ENCODE measurements around the gene RFTN1. TPM values are rescaled to one million over a fixed set of nuclear protein-coding genes. Genes with fewer than 3 reads are reported as not detected.

The RFTN1 gene
- total RNA-seq, 1 experiment from 2014 or later = 2.2 TPM

- no peak overlapping the region for H4K8ac ChIP-seq (replicated peaks; ENCODE audit: insufficient read length, low read depth, low read length)
- no peak overlapping the region for H3T11ph ChIP-seq (ENCODE audit: low read length)
- no peak overlapping the region for H2BK120ac ChIP-seq (ENCODE audit: low read depth, low read length, poor library complexity, severe bottlenecking)
- H3K14ac ChIP-seq (ENCODE audit: insufficient read depth, low read length) = no peak overlapping the region
- no peak overlapping the region for H3K4ac ChIP-seq (ENCODE audit: low read depth, low read length)
- H3K79me1 ChIP-seq (ENCODE audit: insufficient read depth, low read depth, low read length, poor library complexity, severe bottlenecking) = no peaks in the 10 kb centered on the region
- H3K4me3 Mint-ChIP-seq = no peak overlapping the region
- no peak overlapping the region for H3K4me2 ChIP-seq (ENCODE audit: insufficient read depth, insufficient read length, low read length)
- no peak overlapping the region for H2BK5ac ChIP-seq (ENCODE audit: insufficient read length, low read length)
- no peaks in the 10 kb centered on the region for H3K9me3 Mint-ChIP-seq
- H4K91ac ChIP-seq (ENCODE audit: insufficient read length, low read depth, low read length) = no peak overlapping the region
- H3K18ac ChIP-seq (ENCODE audit: insufficient read length, low read depth, low read length) = no peak overlapping the region
- H3K4me1 ChIP-seq (ENCODE audit: insufficient read depth, low read length) = peaks cover 15% of the 10 kb centered on the region
- no peak overlapping the region for H4K5ac ChIP-seq (ENCODE audit: insufficient read length, low read depth, low read length)
- H3K36me3 Mint-ChIP-seq (ENCODE audit: insufficient read depth in 1 of 3, low read depth in 3 of 3) = no peaks in the 10 kb centered on the region; a peak in 1 of 7 replicates
- H3K27me3 Mint-ChIP-seq (ENCODE audit: low read depth) = no peaks in the 10 kb centered on the region; the same call in 1 of the 2 replicates
- H2BK15ac ChIP-seq (ENCODE audit: low read depth, low read length) = no peak overlapping the region
- H2BK20ac ChIP-seq (ENCODE audit: low read depth, low read length, poor library complexity, severe bottlenecking) = no peak overlapping the region
- no peak overlapping the region for H2BK12ac ChIP-seq (ENCODE audit: insufficient read length, low read depth, low read length)
- H2AFZ ChIP-seq (ENCODE audit: low read length) = no peak overlapping the region
- no peaks in the 10 kb centered on the region for H3K9me3 ChIP-seq (ENCODE audit: control insufficient read depth, low read depth, low read length)
- no peak overlapping the region for H3K56ac ChIP-seq (ENCODE audit: insufficient read length, low read depth, low read length)
- no peaks in the 10 kb centered on the region for H3K79me2 ChIP-seq (ENCODE audit: insufficient read depth, low read length)
- no peak overlapping the region for H3K9ac ChIP-seq (ENCODE audit: extremely low read depth, insufficient read length, low read length)
- H3K23ac ChIP-seq (ENCODE audit: insufficient read length, low read depth, low read length) = no peak overlapping the region
- peaks cover 27 to 37% of the 10 kb centered on the region in 2 experiments for H3K4me1 Mint-ChIP-seq
- no peaks in the 10 kb centered on the region for H3K27me3 ChIP-seq (ENCODE audit: insufficient read depth, low read length)
- DNase-seq = no peak
- TF ChIP-seq CTCF (conservative IDR thresholded peaks at IDR 0.05) = no peak
- no peak overlapping the region for H3K27ac Mint-ChIP-seq
- H3K23me2 ChIP-seq (ENCODE audit: insufficient read length, low read depth, low read length, poor library complexity, severe bottlenecking) = no peaks in the 10 kb centered on the region
- no peak overlapping the region for H3K27ac ChIP-seq (ENCODE audit: insufficient read length, low read depth, low read length)
- WGBS (ENCODE audit: extremely low coverage, insufficient read length, low lambda C conversion rate) = 100% methylated on average over 2 of the region's 4 CpGs
- no peaks in the 10 kb centered on the region for H4K20me1 ChIP-seq (ENCODE audit: control insufficient read depth, insufficient read depth, insufficient read length)
- no peak overlapping the region for H2AK5ac ChIP-seq (ENCODE audit: insufficient read length, low read length)
Observed at GRCh38 chr3:16452261-16452660, 61.2 kb downstream of the RFTN1 start.
